GM18870 (cell line): ENCODE measurements around the gene SSMEM1.
"Not testable (repeated sequence)": the region's sequence is repeated elsewhere in the genome, so short reads cannot be mapped to it uniquely, and the experiment has no call there.

Experiments used
- ATAC-seq: cut with Tn5 transposase; IDR thresholded peaks from one replicate; pipeline ENCODE4 v1.9.1; 2021; ENCODE audit warnings: moderate library complexity; ENCODE audit not compliant: unreplicated experiment

The SSMEM1 gene

DNA sequence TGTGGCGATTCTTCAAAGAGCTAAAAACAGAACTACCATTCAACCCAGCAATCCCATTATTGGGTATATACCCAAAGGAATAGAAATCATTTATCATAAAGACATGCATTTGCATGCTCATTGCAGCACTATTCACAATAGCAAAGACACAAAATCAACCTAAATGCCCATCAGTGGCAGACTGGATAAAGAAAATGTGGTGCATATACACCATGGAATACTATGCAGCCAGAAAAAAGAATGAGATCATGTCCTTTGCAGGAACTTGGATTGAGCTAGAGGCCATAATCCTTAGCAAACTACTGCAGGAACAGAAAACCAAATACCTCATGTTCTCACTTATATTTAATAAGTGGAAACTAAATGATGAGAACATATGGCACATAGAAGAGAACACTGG lies 38.8 kb downstream of the SSMEM1 start:
- ATAC-seq, result not testable (repeated sequence)

DNA sequence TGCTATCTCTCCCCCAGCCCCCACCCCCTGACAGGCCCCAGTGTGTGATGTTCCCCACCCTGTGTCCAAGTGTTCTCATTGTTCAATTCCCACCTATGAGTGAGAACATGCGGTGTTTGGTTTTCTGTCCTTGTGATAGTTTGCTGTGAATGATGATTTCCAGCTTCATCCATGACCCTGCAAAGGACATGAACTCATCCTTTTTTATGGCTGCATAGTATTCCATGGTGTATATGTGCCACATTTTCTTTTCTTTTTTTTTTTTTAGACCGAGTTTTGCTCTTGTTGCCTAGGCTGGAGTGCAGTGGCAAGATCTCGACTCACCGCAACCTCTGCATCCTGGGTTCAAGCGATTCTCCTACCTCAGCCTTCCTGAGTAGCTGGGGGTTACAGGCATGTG lies 41.2 kb downstream of the SSMEM1 start:
- not testable (repeated sequence) for ATAC-seq

DNA sequence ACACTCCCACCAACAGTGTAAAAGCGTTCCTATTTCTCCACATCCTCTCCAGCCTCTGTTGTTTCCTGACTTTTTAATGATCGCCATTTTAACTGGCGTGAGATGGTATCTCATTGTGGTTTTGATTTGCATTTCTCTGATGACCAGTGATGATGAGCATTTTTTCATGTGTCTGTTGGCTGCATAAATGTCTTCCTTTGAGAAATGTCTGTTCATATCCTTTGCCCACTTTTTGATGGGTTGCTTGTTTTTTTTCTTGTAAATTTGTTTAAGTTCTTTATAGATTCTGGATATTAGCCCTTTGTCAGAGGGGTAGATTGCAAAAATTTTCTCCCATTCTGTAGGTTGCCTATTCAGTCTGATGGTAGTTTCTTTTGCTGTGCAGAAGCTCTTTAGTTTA lies 42.0 kb downstream of the SSMEM1 start:
- not testable (repeated sequence) for ATAC-seq

DNA sequence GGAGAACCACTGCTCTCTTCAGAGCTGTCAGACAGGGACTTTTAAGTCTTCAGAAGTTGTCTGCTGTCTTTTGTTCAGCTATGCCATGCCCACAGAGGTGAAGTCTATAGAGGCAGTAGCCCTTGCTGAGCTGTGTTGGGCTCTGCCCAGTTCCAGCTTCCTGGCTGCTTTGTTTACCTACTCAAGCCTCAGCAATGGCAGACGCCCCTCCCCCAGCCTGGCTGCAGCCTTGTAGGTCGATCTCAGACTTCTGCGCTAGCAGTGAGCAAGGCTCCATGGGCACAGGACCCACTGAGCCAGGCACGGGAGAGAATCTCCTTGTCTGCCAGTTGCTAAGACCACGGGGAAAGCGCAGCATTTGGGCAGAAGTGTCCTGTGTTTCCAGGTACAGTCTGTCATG lies 46.9 kb downstream of the SSMEM1 start:
- no peak for ATAC-seq

DNA sequence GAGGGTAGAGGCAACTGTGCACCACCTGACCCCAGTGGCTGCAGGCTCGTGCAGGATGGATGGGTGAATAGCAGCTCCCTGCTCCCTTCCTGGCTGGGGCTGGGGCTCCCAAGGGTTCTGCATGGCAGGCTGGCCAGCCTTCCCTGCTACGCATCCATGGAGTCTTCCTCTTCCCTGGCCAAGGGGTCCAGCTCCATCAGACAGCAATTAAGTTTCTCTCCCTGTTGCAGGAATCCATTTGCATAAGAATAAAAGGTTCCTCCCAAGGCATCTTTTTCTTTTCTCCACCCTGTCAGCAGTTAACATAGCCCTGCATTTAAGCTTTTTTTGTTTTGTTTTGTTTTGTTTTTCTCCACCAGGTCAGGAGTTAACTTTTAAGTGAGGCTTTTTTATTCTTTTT lies 49.0 kb downstream of the SSMEM1 start:
- ATAC-seq, result no peak

DNA sequence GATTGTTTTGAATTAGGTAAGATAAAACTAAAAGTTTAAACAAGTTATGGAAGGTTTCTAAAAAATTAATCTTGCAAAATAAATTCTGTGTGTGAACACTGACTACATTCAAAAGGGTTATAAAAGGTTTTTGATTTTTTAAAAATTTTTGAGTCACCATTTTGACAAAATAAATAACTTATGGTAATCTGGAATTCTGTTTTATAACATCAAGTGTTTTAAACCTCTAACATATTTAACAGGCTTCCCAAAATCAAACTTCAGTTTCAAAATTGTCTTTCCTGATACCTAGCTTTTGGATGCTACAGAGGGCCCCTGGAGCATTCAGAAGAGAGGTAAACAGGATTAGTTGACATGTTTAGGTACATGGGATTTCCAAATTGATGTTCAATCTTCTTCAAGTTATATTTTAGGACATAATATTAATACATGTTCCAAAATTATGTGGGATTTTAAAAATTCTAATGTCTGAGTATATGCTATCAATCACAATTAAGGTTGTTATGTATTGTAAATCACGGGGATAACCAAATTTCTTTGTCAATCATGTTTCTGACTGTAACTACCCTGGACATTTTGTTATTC lies 50.9 kb downstream of the SSMEM1 start:
- ATAC-seq, result no peak

DNA sequence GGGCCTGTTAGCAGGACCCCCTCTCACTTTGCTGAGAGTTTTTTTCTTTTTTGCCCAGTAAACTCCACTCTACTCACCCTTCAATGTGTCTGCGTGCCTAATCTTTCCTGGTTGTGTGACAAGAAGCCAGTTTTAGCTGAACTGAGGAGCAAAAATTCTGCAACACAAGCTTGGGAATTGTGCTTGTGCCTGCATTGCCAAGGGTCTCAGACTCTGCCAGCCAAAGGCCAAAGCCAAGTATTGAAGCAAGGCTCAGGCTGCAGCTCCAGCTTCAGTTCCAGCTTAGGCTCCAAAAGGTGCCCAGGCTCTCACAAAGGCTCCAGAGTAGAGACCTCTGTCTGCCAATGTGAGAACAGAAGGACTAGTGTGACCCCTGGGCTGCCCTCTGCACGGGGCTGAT lies 54.8 kb downstream of the SSMEM1 start:
- no peak for ATAC-seq

DNA sequence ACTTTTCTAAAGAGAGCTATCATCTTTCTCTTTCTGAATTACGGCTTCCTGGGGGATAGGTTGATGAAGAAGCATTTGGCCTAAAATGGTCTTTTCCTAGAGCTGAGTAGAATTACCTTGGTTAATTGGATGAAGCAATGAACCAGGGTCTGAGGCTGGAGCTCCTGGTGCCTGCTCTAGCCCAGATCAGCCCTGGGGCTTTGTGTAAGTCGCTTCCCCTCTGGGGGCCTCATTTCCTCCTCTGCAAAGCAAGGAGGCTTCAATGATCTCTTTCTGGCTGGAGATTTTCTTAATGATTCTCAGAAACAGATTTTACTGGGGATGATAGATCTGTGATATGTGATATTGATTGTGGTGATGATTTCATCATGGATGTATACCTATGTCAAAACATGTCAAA lies 55.5 kb downstream of the SSMEM1 start:
- no peak for ATAC-seq
